ENCODE measurements around the gene CACNB2.

Gene CACNB2

GRCh38 chr10:18310761-18311160 is 170.5 kb downstream of the CACNB2 start:
- ChIA-PET POLR2A (no interaction called here), CTCF (no interaction called here)
- TF ChIP-seq CTCF (IDR thresholded peaks at IDR 0.05; ENCODE audit: control extremely low read depth, extremely low read depth, low read depth, missing control alignments) = no peak
- no peak for DNase-seq (ENCODE audit: extremely low spot score)

- POLR2A ChIA-PET = no interaction called here
Observed at GRCh38 chr10:18312374-18313139, 172.3 kb downstream of the CACNB2 start.

GRCh38 chr10:18313140-18313530 is 172.9 kb downstream of the CACNB2 start:
- TF ChIP-seq CTCF (IDR thresholded peaks at IDR 0.05; ENCODE audit: control extremely low read depth, extremely low read depth, low read depth, missing control alignments) = no peak
- ChIA-PET CTCF (interaction anchor here (1.0 to 1.4 kb wide), 3 partner anchors 9 to 27 kb away, joined by 3 to 4 read pairs (median 3); no protein-coding TSS in a partner anchor), POLR2A (no interaction called here)
- no peak for DNase-seq (ENCODE audit: extremely low spot score)

More at GRCh38 chr10:18312374-18313139, 172.3 kb downstream of the CACNB2 start:
- DNase-seq (ENCODE audit: extremely low spot score) = peak; percentile 41
- CTCF ChIA-PET = interaction anchor here (0.8 to 1.4 kb wide), 4 partner anchors 8 to 88 kb away, joined by 3 read pairs; no protein-coding TSS in a partner anchor
- peak; percentile 36 for TF ChIP-seq CTCF (IDR thresholded peaks at IDR 0.05; ENCODE audit: control extremely low read depth, extremely low read depth, low read depth, missing control alignments)

- ChIA-PET POLR2A (no interaction called here), CTCF (interaction anchor here (1.0 to 1.4 kb wide), 2 partner anchors 20 to 27 kb away, joined by 3 to 4 read pairs; no protein-coding TSS in a partner anchor)
Observed at GRCh38 chr10:18313626-18314025, 173.4 kb downstream of the CACNB2 start.

GRCh38 chr10:18319628-18320027 is 179.4 kb downstream of the CACNB2 start:
- CTCF ChIA-PET = interaction anchor here (1.0 to 2.5 kb wide), 4 partner anchors 9 to 68 kb away, joined by 3 to 6 read pairs (median 4); no protein-coding TSS in a partner anchor
- TF ChIP-seq CTCF (IDR thresholded peaks at IDR 0.05; ENCODE audit: control extremely low read depth, extremely low read depth, low read depth, missing control alignments) = no peak
- DNase-seq (ENCODE audit: extremely low spot score) = no peak
- POLR2A ChIA-PET = no interaction called here

More at GRCh38 chr10:18313626-18314025, 173.4 kb downstream of the CACNB2 start:
- DNase-seq (ENCODE audit: extremely low spot score) = no peak
- no peak for TF ChIP-seq CTCF (IDR thresholded peaks at IDR 0.05; ENCODE audit: control extremely low read depth, extremely low read depth, low read depth, missing control alignments)

- TF ChIP-seq CTCF (IDR thresholded peaks at IDR 0.05; ENCODE audit: control extremely low read depth, extremely low read depth, low read depth, missing control alignments) = no peak
Observed at GRCh38 chr10:18321371-18321770, 181.1 kb downstream of the CACNB2 start.

More at GRCh38 chr10:18321371-18321770, 181.1 kb downstream of the CACNB2 start:
- CTCF ChIA-PET = interaction anchor here (1.3 to 2.5 kb wide), 3 partner anchors 11 to 83 kb away, joined by 3 to 6 read pairs (median 4); no protein-coding TSS in a partner anchor
- no peak for DNase-seq (ENCODE audit: extremely low spot score)
- POLR2A ChIA-PET = no interaction called here

Measured in GM10248 (cell line).